RCC 7860 (cell line): ENCODE results near the gene RUSC2.
"Not testable (repeated sequence)": the region's sequence is repeated elsewhere in the genome, so short reads cannot be mapped to it uniquely, and the experiment has no call there.

Experiments used
- DNase-seq: peaks from one replicate; pipeline ENCODE4 v3.0.0-alpha.2; 2015; ENCODE audit warnings: low spot score
- FAIRE-seq: peaks from 2 replicates; lab custom pipeline; 2012; peaks lifted over from hg19 to GRCh38; lab: Jason Lieb, UNC

The RUSC2 gene

DNA sequence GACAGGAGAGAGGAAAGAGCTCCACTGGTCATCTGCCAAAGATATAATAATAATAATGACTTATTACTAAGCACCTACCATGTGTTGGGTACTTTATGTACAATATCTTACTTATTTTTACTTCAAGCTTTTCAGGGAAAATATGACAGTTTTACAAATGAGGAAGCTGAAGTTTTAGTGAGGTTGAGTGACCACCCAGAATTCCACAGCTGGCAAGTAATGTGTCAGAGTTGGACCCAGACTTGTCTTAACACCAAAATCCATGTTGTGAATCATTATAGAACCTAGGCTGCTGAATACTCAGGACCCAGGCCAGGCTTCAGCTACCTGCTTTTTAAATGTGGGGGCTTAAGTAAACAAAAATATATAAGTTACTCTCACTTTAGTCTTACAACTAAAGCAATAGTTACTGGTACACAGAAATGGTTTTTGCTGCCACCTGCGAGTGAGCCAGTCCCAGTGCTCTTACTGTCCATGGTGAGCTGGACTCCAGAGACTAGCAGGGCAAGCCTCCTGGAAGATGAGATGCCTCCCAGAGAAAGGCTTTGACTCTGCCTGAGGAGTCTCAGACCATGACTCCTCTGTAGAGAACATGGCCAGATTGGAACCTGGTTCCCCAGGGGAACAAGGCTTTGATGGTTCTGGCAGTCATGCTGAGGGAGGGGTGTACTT, 29.9 kb downstream of the RUSC2 start:
- FAIRE-seq (no peak), DNase-seq (peak; percentile 51)

DNA sequence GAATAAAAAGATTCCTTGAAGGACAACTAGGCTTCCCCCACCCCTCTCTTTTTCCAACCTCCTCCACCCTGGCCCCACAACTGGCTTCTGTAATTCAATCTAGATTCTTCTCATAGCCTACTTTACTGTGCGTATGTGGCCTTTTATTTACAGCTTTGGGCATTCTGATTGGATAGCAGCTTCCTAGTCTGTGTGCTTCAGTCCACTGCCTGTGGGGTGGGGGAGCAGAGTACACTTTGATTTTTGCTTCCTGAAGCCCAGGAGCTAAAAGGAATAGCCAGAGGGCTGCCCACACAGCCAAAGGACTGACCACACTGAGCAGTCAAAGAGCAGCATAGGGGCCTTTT, 30.4 kb downstream of the RUSC2 start:
- no peak for FAIRE-seq
- no peak for DNase-seq

DNA sequence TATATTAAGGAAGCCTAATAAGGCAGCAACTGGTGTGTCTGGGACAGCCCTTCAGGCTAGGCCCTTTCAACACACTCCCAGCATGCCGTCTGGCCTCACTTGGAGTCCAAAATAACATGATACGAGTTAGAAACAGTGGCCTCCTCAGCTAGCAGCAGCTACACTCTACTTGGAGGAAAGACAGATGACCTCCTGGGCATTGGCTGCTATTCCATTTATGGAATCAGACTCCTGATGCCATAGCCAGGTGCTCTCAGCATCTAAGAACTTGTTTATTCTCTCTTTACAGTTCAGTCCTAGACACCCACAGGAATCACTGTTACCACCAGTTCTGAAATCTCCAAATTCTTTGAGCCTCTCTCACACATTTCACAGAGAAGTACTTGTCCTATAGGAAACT, 31.8 kb downstream of the RUSC2 start:
- DNase-seq (peak; percentile 8), FAIRE-seq (no peak)

DNA sequence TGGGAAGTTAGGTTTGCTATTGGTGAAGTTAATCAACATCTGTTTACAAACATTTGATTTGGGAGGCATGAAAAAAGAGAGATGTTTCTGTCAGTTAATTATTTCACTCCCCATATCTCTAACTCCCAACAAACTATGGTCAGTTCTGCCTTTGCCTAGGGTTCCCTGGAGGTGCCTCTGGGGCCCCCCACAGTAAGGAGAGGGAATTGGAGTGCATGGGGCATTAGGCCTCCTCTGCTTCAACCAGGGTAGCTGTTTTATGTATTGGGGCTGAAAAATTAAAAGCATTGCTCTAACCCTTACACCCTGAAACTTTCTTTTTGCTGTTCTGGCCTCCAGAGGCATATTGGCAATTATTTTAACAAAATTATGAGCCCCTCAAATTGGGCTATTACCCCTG, 32.3 kb downstream of the RUSC2 start:
- no peak for DNase-seq
- FAIRE-seq: no peak

DNA sequence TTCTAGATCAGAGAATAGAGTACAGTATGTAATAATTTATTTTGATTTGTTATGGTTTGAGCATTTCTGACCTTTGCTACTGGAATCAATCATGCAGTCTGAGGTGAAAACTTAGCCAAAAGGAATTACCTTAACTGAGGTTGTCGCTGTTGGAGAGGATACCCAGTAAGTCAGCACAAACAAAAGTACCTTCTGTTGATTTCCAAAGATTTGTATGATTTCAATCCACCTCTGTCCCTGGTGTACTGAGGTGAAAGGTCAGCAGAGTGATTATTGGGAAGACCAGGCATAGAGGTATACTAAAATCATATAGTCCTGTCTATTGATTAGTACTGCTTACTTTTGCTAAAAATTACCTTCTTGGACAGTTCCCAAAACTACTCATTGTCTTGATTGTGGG, 32.8 kb downstream of the RUSC2 start:
- no peak for DNase-seq
- FAIRE-seq: no peak

DNA sequence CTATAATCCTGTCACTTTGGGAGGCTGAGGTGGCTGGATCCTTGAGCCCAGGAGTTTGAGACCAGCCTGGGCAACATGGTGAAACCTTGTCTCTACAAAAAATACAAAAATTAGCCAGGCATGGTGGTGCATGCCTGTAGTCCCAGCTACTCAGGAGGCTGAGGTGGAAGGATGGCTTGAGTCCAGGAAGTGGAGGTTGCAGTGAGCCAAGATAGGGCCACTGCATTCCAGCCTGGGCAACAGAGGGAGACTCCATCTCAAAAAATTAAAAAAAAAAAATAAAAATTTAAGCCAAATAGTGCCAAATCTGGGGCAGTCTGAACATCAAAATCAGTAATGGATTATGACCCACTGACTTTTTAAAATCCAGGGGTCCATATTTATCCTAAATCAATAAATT, 33.6 kb downstream of the RUSC2 start:
- not testable (repeated sequence) for DNase-seq, FAIRE-seq

DNA sequence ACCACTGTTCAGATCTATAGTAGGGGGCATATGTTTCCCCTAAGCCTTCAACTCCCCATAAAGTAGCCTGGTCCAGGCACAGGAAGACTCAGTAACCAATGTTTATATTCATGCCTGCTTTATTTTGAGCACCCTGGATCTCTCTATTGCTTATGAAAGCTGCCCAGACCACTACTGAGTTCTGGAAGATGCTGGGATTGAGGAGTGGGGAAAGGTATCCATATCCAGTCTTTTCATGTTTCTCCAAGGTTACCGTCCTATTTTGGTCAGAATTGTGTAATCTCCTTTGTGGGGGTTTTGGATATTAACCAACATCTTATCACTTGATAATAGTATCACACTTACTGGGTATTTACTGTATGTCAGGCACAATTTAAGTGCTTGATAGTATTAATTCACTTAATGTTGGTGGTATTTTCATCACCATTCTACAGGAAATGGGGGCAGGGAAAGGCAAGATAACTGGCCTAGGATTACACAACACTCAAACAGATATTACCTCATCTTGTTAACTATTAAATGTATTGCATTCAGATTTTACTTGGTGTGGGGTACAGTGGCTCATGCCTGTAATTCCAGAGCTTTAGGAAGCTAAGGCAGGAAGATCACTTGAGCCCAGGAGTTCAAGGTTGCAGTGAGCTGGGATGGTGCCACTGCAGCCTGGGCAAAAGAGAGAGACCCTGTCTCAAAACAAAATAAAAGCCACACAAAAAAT, 36.3 kb downstream of the RUSC2 start:
- FAIRE-seq: peak; percentile 84
- peak; percentile 84 for DNase-seq

DNA sequence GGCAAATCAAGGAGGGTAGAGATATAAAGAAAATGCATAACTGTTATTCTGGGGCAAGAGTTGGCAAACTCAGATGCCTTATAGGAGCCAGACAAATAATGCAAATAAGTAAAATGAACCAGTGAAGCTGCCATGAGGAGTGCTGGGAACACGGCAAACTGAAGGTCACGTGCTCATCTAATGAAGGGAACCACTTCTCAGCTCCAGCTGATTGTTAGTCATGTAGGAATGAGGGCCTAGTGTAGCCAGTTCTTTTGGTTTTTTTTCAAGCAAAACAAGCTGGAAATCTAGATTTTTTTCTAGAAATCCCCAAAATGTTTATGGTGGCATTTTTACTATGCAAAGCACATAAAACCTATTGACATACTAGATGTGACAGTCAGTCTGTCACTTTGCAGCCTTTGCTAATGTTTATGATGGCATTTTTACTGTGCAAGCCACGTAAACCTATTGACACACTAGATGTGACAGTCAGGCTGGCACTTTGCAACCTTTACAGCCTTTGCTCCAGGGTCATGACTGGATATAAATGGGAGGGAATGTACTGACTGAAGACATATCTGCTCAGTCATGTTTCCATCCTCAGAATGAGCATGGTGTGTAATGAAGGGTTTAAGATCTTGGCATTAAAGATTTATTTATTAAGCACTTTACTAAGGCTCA, 39.4 kb downstream of the RUSC2 start:
- DNase-seq: no peak
- no peak for FAIRE-seq

DNA sequence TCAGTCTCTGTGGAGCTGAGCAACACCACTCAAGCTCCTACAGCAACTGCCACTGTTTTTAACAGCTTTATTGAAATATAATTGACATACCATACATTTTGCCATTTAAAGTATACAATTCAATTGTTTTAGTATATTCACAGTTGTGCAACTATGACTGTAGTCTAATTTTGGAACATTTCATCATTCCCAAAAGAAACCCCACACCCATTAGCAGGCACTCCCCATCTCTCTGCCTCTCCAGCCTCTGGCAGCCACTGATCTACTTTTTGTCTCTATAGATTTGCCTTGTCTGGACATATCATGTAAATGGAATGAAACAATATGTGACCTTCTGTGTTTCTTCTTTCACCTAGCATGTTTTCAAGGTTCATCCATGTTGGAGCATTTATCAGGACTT, 43.5 kb downstream of the RUSC2 start:
- FAIRE-seq (no peak), DNase-seq (no peak)

DNA sequence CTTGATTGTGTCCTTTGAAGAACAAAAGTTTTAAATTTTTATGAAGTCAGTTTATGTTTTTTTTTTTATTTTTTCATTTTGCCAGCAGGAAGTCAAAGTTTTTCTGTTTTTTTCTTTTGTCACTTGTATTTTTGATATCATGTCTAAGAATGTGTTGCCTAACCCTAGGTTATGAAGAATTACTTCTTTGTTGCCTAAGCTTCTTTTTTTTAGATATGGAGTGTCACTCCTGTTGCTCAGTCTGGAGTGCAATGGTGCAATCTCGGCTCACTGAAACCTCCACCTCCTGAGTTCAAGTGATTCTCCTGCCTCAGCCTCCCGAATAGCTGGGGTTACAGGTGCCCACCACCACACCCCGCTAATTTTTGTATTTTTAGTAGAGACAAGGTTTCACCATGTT, 45.0 kb downstream of the RUSC2 start:
- FAIRE-seq, DNase-seq: not testable (repeated sequence)

DNA sequence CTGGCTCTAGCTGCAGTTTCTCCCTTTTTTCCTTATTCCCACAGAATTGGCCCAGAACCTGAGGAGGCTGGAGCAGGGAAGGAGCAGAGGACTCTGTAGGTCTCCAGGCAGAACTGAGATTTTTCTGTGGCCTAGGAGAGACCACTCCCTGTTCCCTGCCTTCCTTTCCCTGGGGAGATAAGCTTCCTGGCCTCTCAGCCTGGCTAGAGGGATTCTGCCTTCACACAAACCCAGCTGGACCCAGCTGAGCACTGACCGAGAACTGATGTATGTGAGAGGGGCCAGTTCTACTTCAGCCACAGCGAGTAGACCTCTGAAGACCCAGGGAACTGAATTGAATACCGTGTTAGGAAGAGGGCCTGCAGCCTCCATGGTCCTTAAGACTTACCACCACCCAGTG, 48.0 kb downstream of the RUSC2 start:
- no peak for DNase-seq
- no peak for FAIRE-seq

DNA sequence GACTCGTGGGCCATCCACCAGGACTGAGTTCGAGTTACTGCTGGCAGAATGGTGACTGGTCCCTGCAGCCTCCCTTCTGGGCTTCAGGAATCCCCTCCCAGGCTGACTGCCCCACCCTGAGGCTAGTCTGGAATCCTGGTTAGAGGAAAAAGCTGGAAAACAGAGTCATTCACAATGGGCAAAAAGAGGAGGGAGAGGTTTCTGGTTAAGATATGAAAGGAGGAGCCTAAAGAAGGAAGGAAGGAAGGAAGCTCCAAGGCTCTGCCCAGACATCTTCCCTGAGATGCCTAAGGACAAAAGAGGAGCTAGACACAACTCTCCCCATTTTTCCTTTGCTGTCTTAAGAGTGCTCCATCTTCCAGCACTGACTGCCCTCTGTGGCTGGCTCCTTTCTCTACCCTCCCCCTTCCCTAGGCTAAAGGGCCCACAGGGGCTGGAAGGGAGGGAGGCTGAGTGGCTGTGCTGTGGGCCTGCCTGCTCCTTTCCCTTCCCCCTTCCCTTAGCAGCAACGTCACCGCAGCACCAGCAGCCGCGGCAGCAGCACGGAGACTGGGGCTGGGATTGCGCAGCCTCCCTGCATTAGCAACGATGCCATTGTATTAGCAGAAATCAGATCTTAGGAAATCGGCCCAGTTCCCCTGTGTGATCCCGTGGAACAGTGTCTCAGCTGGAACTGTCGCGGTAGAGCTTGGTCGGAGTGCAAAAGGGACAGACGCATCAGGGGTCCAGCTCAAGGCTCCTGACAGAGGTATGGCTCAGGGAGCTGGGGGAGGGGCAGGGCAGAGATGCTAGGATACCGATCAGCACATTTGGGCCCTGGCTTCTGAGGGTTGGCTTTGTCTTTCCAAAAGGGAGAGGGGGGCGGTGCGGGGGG, 48.7 kb downstream of the RUSC2 start:
- DNase-seq: peak; percentile 51

More for the DNA sequence above, 48.7 kb downstream of the RUSC2 start:
- FAIRE-seq: no peak
